GM23248 (cell line): ENCODE data around the gene PRKCB. TPM values are rescaled to one million over a fixed set of nuclear protein-coding genes. Genes with fewer than 3 reads are reported as not detected.

ENCODE experiments used
- DNase-seq: peaks from one replicate; pipeline ENCODE4 v3.0.0-alpha.2; 2015
- H2AFZ ChIP-seq: fragments of 200-600 bp; sonication (generic); 2 replicates; pipeline ENCODE4 v1.6.1; 2016; ENCODE audit warnings: antibody characterized with exemption
- H3F3A ChIP-seq: fragments of 200-600 bp; sonication (generic); 2 replicates; pipeline ENCODE4 v1.6.1; 2016; ENCODE audit warnings: mild to moderate bottlenecking, antibody characterized with exemption, mixed run types; ENCODE audit not compliant: insufficient read depth
- H3K27ac ChIP-seq: fragments of 200-600 bp; sonication (generic); 2 replicates; pipeline ENCODE4 v1.5.1; 2016; ENCODE audit warnings: mild to moderate bottlenecking
- H3K27me3 ChIP-seq: fragments of 200-600 bp; sonication (generic); replicated peaks from 2 replicates; pipeline ENCODE4 v1.6.1; 2016; ENCODE audit warnings: mild to moderate bottlenecking; ENCODE audit not compliant: insufficient read depth
- H3K36me3 ChIP-seq: fragments of 200-600 bp; sonication (generic); 2 replicates; pipeline ENCODE4 v1.6.1; 2016; ENCODE audit warnings: low read depth, mild to moderate bottlenecking
- H3K4me1 ChIP-seq: fragments of 200-600 bp; sonication (generic); 2 replicates; pipeline ENCODE4 v1.6.1; 2016; ENCODE audit warnings: mild to moderate bottlenecking; ENCODE audit not compliant: insufficient read depth
- H3K4me2 ChIP-seq: fragments of 200-600 bp; sonication (generic); one replicate; pipeline ENCODE4 v1.6.1; 2016; ENCODE audit warnings: mild to moderate bottlenecking; ENCODE audit not compliant: unreplicated experiment
- H3K4me3 ChIP-seq: fragments of 200-600 bp; sonication (generic); 2 replicates; pipeline ENCODE4 v1.5.1; 2016; ENCODE audit warnings: mild to moderate bottlenecking
- H3K79me2 ChIP-seq: fragments of 200-600 bp; sonication (generic); 2 replicates; pipeline ENCODE4 v1.6.1; 2016; ENCODE audit warnings: mild to moderate bottlenecking; ENCODE audit not compliant: insufficient read depth
- H3K9ac ChIP-seq: fragments of 200-600 bp; sonication (generic); 2 replicates; pipeline ENCODE4 v1.6.1; 2016; ENCODE audit warnings: mild to moderate bottlenecking
- H3K9me2 ChIP-seq: fragments of 200-600 bp; sonication (generic); 2 replicates; pipeline ENCODE4 v1.6.1; 2016; ENCODE audit warnings: mixed run types, mild to moderate bottlenecking, moderate library complexity; ENCODE audit not compliant: insufficient read depth
- H3K9me3 ChIP-seq: fragments of 200-600 bp; sonication (generic); one replicate; pipeline ENCODE4 v1.6.1; 2017; ENCODE audit warnings: low read depth
- H4K20me1 ChIP-seq: fragments of 200-600 bp; sonication (generic); 2 replicates; pipeline ENCODE4 v1.6.0; 2016; ENCODE audit not compliant: insufficient read depth
- EZH2 ChIP-seq: fragments of 200-600 bp; sonication (generic); IDR thresholded peaks from 2 replicates; pipeline ENCODE4 v1.6.1; 2018; ENCODE audit warnings: antibody characterized with exemption, mild to moderate bottlenecking; ENCODE audit not compliant: insufficient read depth, poor library complexity, severe bottlenecking
- EZH2phosphoT487 ChIP-seq: fragments of 200-600 bp; sonication (generic); IDR thresholded peaks from 2 replicates; pipeline ENCODE4 v1.6.1; 2018; ENCODE audit warnings: antibody characterized with exemption, moderate library complexity, mild to moderate bottlenecking, low read depth; ENCODE audit not compliant: insufficient read depth
- WGBS, 2 experiments: methylation state at CpG; one replicate each; pipeline ENCODE4 v1.1.6; 2015 to 2017; ENCODE audit warnings: low lambda C conversion rate in 2 of 2, low coverage in 1 of 2; ENCODE audit errors: missing lambda C conversion rate in 2 of 2; 5-methylcytosine and 5-hydroxymethylcytosine counted together
- in situ Hi-C: fragments of 300-500 bp; cut with MboI; formaldehyde crosslinking; loops from 2 replicates; pipeline ENCODE4 v1.15.0; 2020
- polyA plus RNA-seq: library from polyadenylated mRNA; unstranded; fragments of >200 nt; fragmentation: Nextera tagmentation; extraction: Ambion mirVana; gene quantifications from 2 replicates; pipeline ENCODE4 v1.2.1, GENCODE V29; 2016
- total RNA-seq: library from RNA; depleted of rRNA; stranded (reverse); fragments of >200 nt; shearing (Covaris generic); gene quantifications from 2 replicates; pipeline ENCODE4 v1.2.3, GENCODE V29; 2014

PRKCB gene
- total and polyA plus RNA-seq, 2 experiments from 2014 or later, result not detected

- Histone ChIP-seq H2AFZ (no peak overlapping the region), H3K4me2 (no peak overlapping the region), H3F3A (no peaks in the 10 kb centered on the region), H3K9me2 (no peaks in the 10 kb centered on the region), H3K27me3 (no peaks in the 10 kb centered on the region), H3K36me3 (no peaks in the 10 kb centered on the region), H4K20me1 (no peaks in the 10 kb centered on the region), H3K4me3 (no peak overlapping the region), H3K9me3 (no peaks in the 10 kb centered on the region), H3K27ac (no peak overlapping the region), H3K79me2 (no peaks in the 10 kb centered on the region), H3K9ac (no peak overlapping the region), H3K4me1 (no peaks in the 10 kb centered on the region)
- TF ChIP-seq EZH2 (no peak), EZH2phosphoT487 (no peak)
- in situ Hi-C loops, result loop anchor here (25.0 kb wide), 1 partner anchor 666 kb away; no protein-coding TSS in a partner anchor
- no peak for DNase-seq
- 28 to 33% methylated on average over 4 of the region's 4 CpGs for WGBS, 2 experiments
Observed at GRCh38 chr16:23821467-23821866, 14.3 kb upstream of the PRKCB start.

GRCh38 chr16:23821875-23822688 is 13.7 kb upstream of the PRKCB start:
- Histone ChIP-seq H3K79me2 (no peaks in the 10 kb centered on the region), H3F3A (no peaks in the 10 kb centered on the region), H3K27me3 (no peaks in the 10 kb centered on the region), H3K4me2 (no peak overlapping the region), H3K27ac (no peak overlapping the region), H3K9me3 (no peaks in the 10 kb centered on the region), H3K4me3 (no peak overlapping the region), H3K4me1 (no peaks in the 10 kb centered on the region), H2AFZ (no peak overlapping the region), H3K9ac (no peak overlapping the region), H3K9me2 (no peaks in the 10 kb centered on the region), H4K20me1 (no peaks in the 10 kb centered on the region), H3K36me3 (no peaks in the 10 kb centered on the region)
- in situ Hi-C loops, result loop anchor here (25.0 kb wide), 1 partner anchor 665 kb away; no protein-coding TSS in a partner anchor
- WGBS, 2 experiments, result 34 to 41% methylated on average over 6 of the region's 6 CpGs
- no peak for TF ChIP-seq EZH2phosphoT487
- TF ChIP-seq EZH2, result no peak
- no peak for DNase-seq

DNA sequence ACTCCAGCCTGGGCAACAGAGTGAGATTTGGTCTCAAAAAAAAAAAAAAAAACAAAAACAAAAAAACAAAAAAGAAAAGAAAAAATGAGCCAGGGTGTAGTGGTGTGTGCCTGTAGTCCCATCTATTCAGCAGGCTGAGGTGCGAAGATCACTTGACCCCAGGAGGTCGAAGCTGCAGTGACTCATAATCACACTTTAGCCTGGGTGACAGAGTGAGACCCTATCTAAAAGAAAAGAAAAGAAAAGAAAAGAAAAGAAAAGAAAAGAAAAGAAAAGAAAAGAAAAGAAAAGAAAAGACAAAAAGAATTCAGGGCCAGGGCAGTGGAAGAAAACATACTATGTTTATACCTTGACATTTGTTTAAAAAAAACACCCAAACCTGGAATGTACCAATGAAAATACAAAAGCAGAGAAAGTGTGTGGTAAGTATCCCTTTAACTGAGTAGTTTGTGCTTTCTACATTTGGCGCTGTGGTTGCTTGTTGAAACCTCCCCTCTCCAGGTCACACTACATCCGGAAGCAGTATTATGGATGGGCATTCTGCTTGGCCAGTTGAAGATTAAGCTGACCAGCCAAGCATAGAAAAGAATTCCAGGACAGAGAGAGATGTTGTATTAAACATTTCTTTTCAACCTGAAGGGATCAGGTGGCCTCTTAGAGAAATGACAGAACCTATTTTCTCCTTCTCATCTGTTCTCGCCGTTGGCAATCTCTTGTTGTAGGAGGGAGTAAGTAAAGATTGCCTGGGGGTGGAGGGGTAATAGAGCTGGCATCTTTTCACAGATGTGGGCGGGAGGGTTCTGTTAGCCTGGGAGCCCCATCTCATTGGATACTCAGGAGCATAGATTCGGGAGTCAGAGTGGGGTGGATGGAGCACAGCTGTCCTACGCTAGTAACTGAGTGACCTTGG is 12.1 kb upstream of the PRKCB start:
- H4K20me1 ChIP-seq, result no peaks in the 10 kb centered on the region
- no peak overlapping the region for H2AFZ ChIP-seq
- H3K9ac ChIP-seq, result no peak overlapping the region
- H3K9me3 ChIP-seq, result no peaks in the 10 kb centered on the region
- no peak overlapping the region for H3K4me2 ChIP-seq
- no peaks in the 10 kb centered on the region for H3K36me3 ChIP-seq
- DNase-seq, result no peak
- no peaks in the 10 kb centered on the region for H3F3A ChIP-seq
- H3K4me1 ChIP-seq, result no peaks in the 10 kb centered on the region
- no peaks in the 10 kb centered on the region for H3K79me2 ChIP-seq
- in situ Hi-C loops, result loop anchor here (25.0 kb wide), 1 partner anchor 664 kb away; no protein-coding TSS in a partner anchor
- H3K9me2 ChIP-seq, result no peaks in the 10 kb centered on the region
- TF ChIP-seq EZH2phosphoT487 (no peak), EZH2 (no peak)
- 27 to 31% methylated on average over 9 of the region's 9 CpGs for WGBS, 2 experiments
- H3K4me3 ChIP-seq, result no peak overlapping the region
- H3K27ac ChIP-seq, result no peak overlapping the region
- H3K27me3 ChIP-seq, result no peaks in the 10 kb centered on the region

DNA sequence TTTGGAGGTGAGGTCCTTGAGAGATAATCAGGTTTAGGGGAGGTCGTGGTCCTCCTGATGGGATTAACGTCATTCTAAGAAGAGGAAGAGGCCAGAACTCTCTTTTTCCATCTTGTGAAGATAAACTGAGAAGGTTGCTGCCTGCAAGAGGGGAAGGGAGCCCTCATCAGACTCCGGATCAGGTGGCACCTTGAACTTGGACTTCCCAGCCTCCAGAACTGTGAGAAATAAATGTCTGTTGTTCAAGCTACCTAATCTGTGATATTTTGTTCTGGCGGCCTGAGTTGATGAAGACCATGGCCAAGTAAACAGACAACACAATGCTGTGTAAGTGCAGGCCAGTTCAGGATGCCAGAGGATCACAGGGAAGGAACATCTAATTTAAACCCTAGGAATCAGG is 10.9 kb upstream of the PRKCB start:
- H3K9me2 ChIP-seq, result no peaks in the 10 kb centered on the region
- H3K27me3 ChIP-seq, result no peaks in the 10 kb centered on the region
- H4K20me1 ChIP-seq, result no peaks in the 10 kb centered on the region
- H3K4me1 ChIP-seq, result no peaks in the 10 kb centered on the region
- no peaks in the 10 kb centered on the region for H3K79me2 ChIP-seq
- no peaks in the 10 kb centered on the region for H3K9me3 ChIP-seq
- H3K36me3 ChIP-seq, result no peaks in the 10 kb centered on the region
- H3F3A ChIP-seq, result no peaks in the 10 kb centered on the region
- no peak for DNase-seq
- H3K4me3 ChIP-seq, result no peak overlapping the region
- 11 to 13% methylated on average over 4 of the region's 4 CpGs for WGBS, 2 experiments
- H2AFZ ChIP-seq, result no peak overlapping the region
- in situ Hi-C loops, result loop anchor here (25.0 kb wide), 1 partner anchor 662 kb away; no protein-coding TSS in a partner anchor
- no peak overlapping the region for H3K9ac ChIP-seq
- no peak for TF ChIP-seq EZH2
- no peak overlapping the region for H3K27ac ChIP-seq
- no peak overlapping the region for H3K4me2 ChIP-seq
